IPS-20b (cell line): ENCODE data around the gene DNAJA2.

ENCODE experiments used
- H3K27ac ChIP-seq: one replicate; pipeline ENCODE4 v1.5.1; 2013; ENCODE audit warnings: low read length
- H3K27me3 ChIP-seq: 2 replicates; pipeline ENCODE4 v1.6.1; 2013; ENCODE audit warnings: mild to moderate bottlenecking, low read length, inconsistent platforms; ENCODE audit not compliant: insufficient read depth
- H3K36me3 ChIP-seq: 2 replicates; pipeline ENCODE4 v1.6.1; 2013; ENCODE audit warnings: low read depth, mild to moderate bottlenecking, inconsistent platforms, low read length, moderate library complexity; ENCODE audit not compliant: insufficient read depth
- H3K4me1 ChIP-seq: 2 replicates; pipeline ENCODE4 v1.6.1; 2013; ENCODE audit warnings: mild to moderate bottlenecking, control low read depth, inconsistent platforms, low read length, moderate library complexity; ENCODE audit not compliant: insufficient read depth
- H3K4me3 ChIP-seq: 2 replicates; pipeline ENCODE4 v1.5.1; 2013; ENCODE audit warnings: mild to moderate bottlenecking, low read length, inconsistent platforms
- H3K9ac ChIP-seq: 2 replicates; pipeline ENCODE4 v1.6.1; 2013; ENCODE audit warnings: low read depth, mild to moderate bottlenecking, inconsistent platforms, low read length, moderate library complexity
- H3K9me3 ChIP-seq: 2 replicates; pipeline ENCODE4 v1.6.1; 2013; ENCODE audit warnings: mild to moderate bottlenecking, low read depth, low read length, inconsistent platforms; ENCODE audit not compliant: insufficient read depth

DNAJA2 gene

DNA sequence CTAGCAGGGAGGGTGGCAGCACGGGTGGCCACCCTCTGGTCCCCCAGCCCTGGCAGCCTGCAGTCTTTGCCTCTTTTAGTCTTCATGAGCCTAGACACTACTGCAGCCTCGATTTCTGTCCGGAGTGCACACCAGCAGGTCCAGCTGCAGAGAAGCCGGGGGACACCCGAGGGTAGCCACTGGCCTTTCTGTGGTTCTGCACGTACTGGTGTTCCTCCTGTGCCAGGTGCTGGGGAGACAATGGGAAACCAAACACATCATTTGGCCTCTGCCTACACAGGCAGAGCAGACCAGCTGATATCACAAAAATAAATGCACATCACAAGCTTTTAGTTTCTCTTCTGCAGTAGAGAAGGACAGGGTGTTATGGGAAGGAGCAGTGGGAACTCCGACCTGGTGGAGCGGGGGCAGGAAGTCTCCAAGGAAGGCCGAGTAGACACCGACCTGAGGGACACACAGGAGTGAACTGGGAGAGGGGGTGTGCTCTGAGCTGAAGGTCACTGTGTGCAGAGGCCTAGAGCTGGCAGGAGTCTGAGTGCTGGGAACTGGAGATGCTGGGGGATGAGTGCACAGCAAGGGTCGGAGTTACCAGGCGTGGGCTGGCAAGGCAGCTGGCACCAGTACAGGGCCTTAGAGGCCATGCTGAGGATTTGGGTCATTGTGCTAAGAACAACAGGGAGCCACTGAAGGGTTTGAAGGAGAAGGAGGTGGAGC is 66.3 kb downstream of the DNAJA2 start:
- Histone ChIP-seq H3K27ac (no peak overlapping the region), H3K4me1 (no peaks in the 10 kb centered on the region), H3K9ac (no peak overlapping the region), H3K4me3 (no peak overlapping the region), H3K9me3 (no peaks in the 10 kb centered on the region), H3K27me3 (no peaks in the 10 kb centered on the region), H3K36me3 (peaks cover 74% of the 10 kb centered on the region)

DNA sequence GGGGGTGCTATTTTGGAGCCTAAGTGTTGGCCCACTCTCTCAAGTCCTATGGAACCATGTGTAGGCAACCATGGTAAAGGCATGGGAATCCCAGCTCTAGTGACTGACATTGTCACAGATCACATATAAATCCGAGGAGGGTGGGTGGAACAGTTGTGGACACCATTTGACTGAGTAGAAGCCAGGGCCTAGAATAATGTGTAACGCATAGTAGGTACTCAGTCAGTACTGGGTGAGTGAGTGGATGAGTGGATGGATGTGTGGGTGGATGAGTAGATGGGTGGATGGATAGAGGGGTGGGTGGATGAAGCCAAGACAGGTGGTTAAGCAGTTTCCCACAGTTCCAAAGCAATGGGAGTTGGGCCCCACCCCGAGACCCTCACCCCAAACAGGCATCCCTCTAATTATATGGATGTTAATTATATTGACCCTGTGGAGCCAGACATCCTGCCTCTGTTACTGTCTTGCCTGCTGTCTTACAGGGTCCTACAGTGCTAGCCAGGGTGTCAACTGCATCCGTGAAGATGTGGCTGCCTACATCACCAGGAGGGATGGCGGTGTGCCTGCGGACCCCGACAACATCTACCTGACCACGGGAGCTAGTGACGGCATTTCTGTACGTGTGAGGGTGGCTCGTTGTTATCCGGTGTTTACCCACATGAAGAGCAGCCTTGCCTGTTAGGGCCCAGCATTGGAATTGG is 67.0 kb downstream of the DNAJA2 start:
- H3K4me3 ChIP-seq, result no peak overlapping the region
- H3K36me3 ChIP-seq, result peaks cover 72% of the 10 kb centered on the region
- H3K4me1 ChIP-seq, result no peaks in the 10 kb centered on the region
- no peak overlapping the region for H3K9ac ChIP-seq
- no peak overlapping the region for H3K27ac ChIP-seq
- no peaks in the 10 kb centered on the region for H3K9me3 ChIP-seq
- H3K27me3 ChIP-seq, result no peaks in the 10 kb centered on the region
